Measurements from ENCODE around the gene CLDN5. TPM values are rescaled to one million over a fixed set of nuclear protein-coding genes. Genes with fewer than 3 reads are reported as not detected.

CLDN5 gene
- total and polyA plus RNA-seq, 2 of the 8 experiments (the other 6 are each of a cell fraction or from before 2014, with no cell fraction given): 1.2 to 1.6 TPM

- ChIA-PET CTCF (ENCODE audit: partially characterized antibody) (no interaction called here), POLR2A (ENCODE audit: partially characterized antibody) (no interaction called here)
- FAIRE-seq: no peak
- H3K36me3 ChIP-seq (ENCODE audit: control insufficient read depth in 2 of 4, insufficient read depth in 4 of 4, low read length in 3 of 4): peaks cover 2 to 12% (median 3%) of the 10 kb centered on the region in 4 experiments; a peak in 5 of 8 replicates
- H2AFZ ChIP-seq (ENCODE audit: low read length): no peak overlapping the region
- no peak overlapping the region for H3K18ac ChIP-seq (ENCODE audit: extremely low read depth, low read length)
- no peak for DNase-seq (ENCODE audit: low read depth in 1 of 2, low spot score in 2 of 2)
- H3K4me2 ChIP-seq (ENCODE audit: insufficient read depth in 1 of 2, low read depth in 2 of 2, low read length in 2 of 2): no peak overlapping the region
- peaks cover 0 to 18% of the 10 kb centered on the region in 2 experiments for H4K20me1 ChIP-seq (replicated peaks in 1 of 2; ENCODE audit: control insufficient read depth in 1 of 2, insufficient read depth in 2 of 2, low read length in 2 of 2)
- H3K27me3 ChIP-seq (replicated peaks in 1 of 4; ENCODE audit: control insufficient read depth in 3 of 4, extremely low read depth in 1 of 4, insufficient read depth in 3 of 4, low read length in 3 of 4): peaks cover 0 to 32% (median 25%) of the 10 kb centered on the region in 4 experiments; a peak in 6 of 7 replicates
- no peak overlapping the region for H2BK15ac ChIP-seq (ENCODE audit: low read length)
- no peak overlapping the region for H4K8ac ChIP-seq (ENCODE audit: extremely low read depth, insufficient read depth, low read length)
- WGBS, 2 experiments (ENCODE audit: extremely low coverage in 1 of 2, insufficient coverage in 1 of 2, insufficient read length in 1 of 2, insufficient replicate concordance in 2 of 2, low coverage in 1 of 2, low lambda C conversion rate in 2 of 2, missing lambda C conversion rate in 1 of 2): 86% methylated on average over 5 of the region's 6 CpGs; no CpG with 5 or more reads in 1 of the 2 experiments
- H2AK5ac ChIP-seq (ENCODE audit: low read depth, low read length): no peak overlapping the region
- no peaks in the 10 kb centered on the region for H3K79me2 ChIP-seq (ENCODE audit: control insufficient read depth in 1 of 2, insufficient read depth in 2 of 2, low read length in 2 of 2)
- no peak overlapping the region for H3K14ac ChIP-seq (ENCODE audit: insufficient read length)
- no peak overlapping the region for H2BK5ac ChIP-seq (ENCODE audit: low read depth, low read length)
- H3K23me2 ChIP-seq (ENCODE audit: low read depth, low read length): peaks cover 16% of the 10 kb centered on the region; the same call in 1 of the 2 replicates
- no peak overlapping the region for H3K4me3 ChIP-seq (ENCODE audit: extremely low read depth in 1 of 4, insufficient read depth in 2 of 4, low read depth in 3 of 4, low read length in 4 of 4)
- no peaks in the 10 kb centered on the region for H3K9me3 ChIP-seq (ENCODE audit: insufficient read depth in 2 of 2, low read depth in 1 of 2, low read length in 1 of 2)
- H4K91ac ChIP-seq (replicated peaks; ENCODE audit: insufficient read length, low read length): no peak overlapping the region
- no peaks in the 10 kb centered on the region for H3K79me1 ChIP-seq (ENCODE audit: low read depth, low read length)
- H3K4ac ChIP-seq (replicated peaks; ENCODE audit: insufficient read length, low read depth, low read length): no peak overlapping the region
- H3K4me1 ChIP-seq (replicated peaks in 1 of 4; ENCODE audit: control insufficient read depth in 3 of 4, insufficient read depth in 4 of 4, low read length in 3 of 4): peaks cover 0 to 15% (median 13%) of the 10 kb centered on the region in 4 experiments; a peak in 6 of 7 replicates
- H3K9ac ChIP-seq (replicated peaks in 1 of 4; ENCODE audit: extremely low read depth in 1 of 4, low read depth in 3 of 4, low read length in 3 of 4): no peak overlapping the region
- no peak overlapping the region for H2BK120ac ChIP-seq (replicated peaks; ENCODE audit: low read depth, low read length)
- H3K56ac ChIP-seq (replicated peaks; ENCODE audit: insufficient read length, low read depth, low read length): no peak overlapping the region
- H2BK20ac ChIP-seq (ENCODE audit: low read length): no peak overlapping the region
- no peak overlapping the region for H4K5ac ChIP-seq (ENCODE audit: insufficient read length, low read depth, low read length)
- no peak overlapping the region for H3K27ac ChIP-seq (ENCODE audit: low read depth, low read length)
- no peak overlapping the region for H3K23ac ChIP-seq (ENCODE audit: insufficient read length)
- no peak overlapping the region for H2BK12ac ChIP-seq (ENCODE audit: low read depth, low read length)
- TF ChIP-seq SP2 (IDR thresholded peaks at IDR 0.05; ENCODE audit: low read length): no peak
Observed at GRCh38 chr22:19520007-19520406, 4.2 kb downstream of the CLDN5 start.

Data from H1 (cell line).